ENCODE data around the gene SNX33.
"Not testable (repeated sequence)": the region's sequence is repeated elsewhere in the genome, so short reads cannot be mapped to it uniquely, and the experiment has no call there.

SNX33 gene

GRCh38 chr15:75710874-75711273, 63.2 kb downstream of the SNX33 start:
- H3K27me3 ChIP-seq (ENCODE audit: control insufficient read depth, insufficient read depth, low read length); H3K36me3 ChIP-seq (ENCODE audit: insufficient read depth, low read length); H3K9ac ChIP-seq (ENCODE audit: low read depth, low read length); H3K4me2 ChIP-seq (ENCODE audit: low read length); H3K4me3 ChIP-seq (ENCODE audit: low read length); H3K9me3 ChIP-seq (replicated peaks; ENCODE audit: low read length): not testable (repeated sequence)
- peaks cover 15% of the 10 kb centered on the region for H3K4me1 ChIP-seq (ENCODE audit: control insufficient read depth, insufficient read depth, low read length)

GRCh38 chr15:75711495-75711894, 63.8 kb downstream of the SNX33 start:
- H3K27me3 ChIP-seq (ENCODE audit: control insufficient read depth, insufficient read depth, low read length); H3K9ac ChIP-seq (ENCODE audit: low read depth, low read length); H3K36me3 ChIP-seq (ENCODE audit: insufficient read depth, low read length); H3K4me3 ChIP-seq (ENCODE audit: low read length); H3K9me3 ChIP-seq (replicated peaks; ENCODE audit: low read length): not testable (repeated sequence)
- peaks cover 15% of the 10 kb centered on the region for H3K4me1 ChIP-seq (ENCODE audit: control insufficient read depth, insufficient read depth, low read length)
- peak overlapping the region; percentile 20 for H3K4me2 ChIP-seq (ENCODE audit: low read length)
